H1 (cell line): ENCODE data around the gene ESRP2. TPM values are rescaled to one million over a fixed set of nuclear protein-coding genes. Genes with fewer than 3 reads are reported as not detected.

ENCODE experiments used
- CTCF ChIA-PET: fragments of 300-600 bp; sonication (Branson Sonifier 250); formaldehyde crosslinking; loops from one replicate; lab custom pipeline; 2021; ENCODE audit not compliant: partially characterized antibody; lab: Charles Lee
- POLR2A ChIA-PET: fragments of 300-600 bp; sonication (Branson Sonifier 250); formaldehyde crosslinking; loops from one replicate; lab custom pipeline; 2021; ENCODE audit warnings: inconsistent platforms; ENCODE audit not compliant: partially characterized antibody; lab: Charles Lee
- DNase-seq, 2 experiments: peaks; one replicate each; pipeline versions ENCODE4 v3.0.0 to v3.0.0-alpha.2; 2010 to 2022; ENCODE audit warnings: low spot score in 2 of 2, low read depth in 1 of 2, mixed read lengths in 1 of 2
- FAIRE-seq: peaks from 2 replicates; lab custom pipeline; 2011; peaks lifted over from hg19 to GRCh38; lab: Jason Lieb, UNC
- H2AFZ ChIP-seq: 2 replicates; pipeline ENCODE4 v1.8.1; 2012; ENCODE audit warnings: low read length, inconsistent platforms
- H2AK5ac ChIP-seq: 2 replicates; pipeline ENCODE4 v1.6.1; 2013; ENCODE audit warnings: low read depth, low read length
- H2BK120ac ChIP-seq: replicated peaks from 2 replicates; pipeline ENCODE3; 2013; ENCODE audit warnings: low read depth, low read length, inconsistent platforms
- H2BK12ac ChIP-seq: 2 replicates; pipeline ENCODE4 v1.6.1; 2013; ENCODE audit warnings: low read depth, low read length
- H2BK15ac ChIP-seq: 2 replicates; pipeline ENCODE4 v1.6.1; 2013; ENCODE audit warnings: low read length
- H2BK20ac ChIP-seq: 2 replicates; pipeline ENCODE4 v1.6.1; 2013; ENCODE audit warnings: low read length
- H2BK5ac ChIP-seq: 2 replicates; pipeline ENCODE4 v1.6.1; 2013; ENCODE audit warnings: low read depth, low read length
- H3K14ac ChIP-seq: 2 replicates; pipeline ENCODE4 v1.6.1; 2013; ENCODE audit warnings: inconsistent platforms; ENCODE audit not compliant: insufficient read length
- H3K18ac ChIP-seq: 2 replicates; pipeline ENCODE4 v1.6.1; 2013; ENCODE audit warnings: low read length; ENCODE audit errors: extremely low read depth
- H3K23ac ChIP-seq: 2 replicates; pipeline ENCODE4 v1.6.1; 2013; ENCODE audit warnings: inconsistent platforms; ENCODE audit not compliant: insufficient read length
- H3K23me2 ChIP-seq: 2 replicates; pipeline ENCODE4 v1.6.1; 2013; ENCODE audit warnings: low read depth, low read length
- H3K27ac ChIP-seq: 2 replicates; pipeline ENCODE4 v1.6.1; 2011; ENCODE audit warnings: low read depth, low read length, inconsistent platforms
- H3K27me3 ChIP-seq, 4 experiments: replicated peaks in 1 of 4; 1 replicate in 1 of 4; 2 replicates in 3 of 4; pipeline versions ENCODE4 v1.6.1 to v1.8.1; 2011 to 2013; ENCODE audit warnings: low read length in 3 of 4, mild to moderate bottlenecking in 3 of 4, inconsistent platforms in 2 of 4, mixed read lengths in 2 of 4, moderate library complexity in 1 of 4; ENCODE audit not compliant: control insufficient read depth in 3 of 4, insufficient read depth in 3 of 4; ENCODE audit errors: extremely low read depth in 1 of 4
- H3K36me3 ChIP-seq, 4 experiments: 2 replicates each; pipeline versions ENCODE4 v1.6.1 to v1.8.1; 2011 to 2013; ENCODE audit warnings: mild to moderate bottlenecking in 4 of 4, low read length in 3 of 4, moderate library complexity in 2 of 4, control low read depth in 1 of 4, inconsistent platforms in 1 of 4; ENCODE audit not compliant: insufficient read depth in 4 of 4, control insufficient read depth in 2 of 4
- H3K4ac ChIP-seq: replicated peaks from 2 replicates; pipeline ENCODE3; 2013; ENCODE audit warnings: low read length, low read depth, mixed read lengths, inconsistent platforms; ENCODE audit not compliant: insufficient read length
- H3K4me1 ChIP-seq, 4 experiments: replicated peaks in 1 of 4; 1 replicate in 1 of 4; 2 replicates in 3 of 4; pipeline versions ENCODE4 v1.6.1 to v1.8.1; 2011 to 2013; ENCODE audit warnings: low read length in 3 of 4, inconsistent platforms in 2 of 4, mixed read lengths in 1 of 4; ENCODE audit not compliant: insufficient read depth in 4 of 4, control insufficient read depth in 3 of 4
- H3K4me2 ChIP-seq, 2 experiments: 2 replicates each; pipeline versions ENCODE4 v1.6.1 to v1.8.1; 2011 to 2013; ENCODE audit warnings: low read depth in 2 of 2, low read length in 2 of 2, control low read depth in 1 of 2, inconsistent platforms in 1 of 2, mild to moderate bottlenecking in 1 of 2; ENCODE audit not compliant: insufficient read depth in 1 of 2
- H3K4me3 ChIP-seq, 4 experiments: fragments of 200-600, 300-600 bp in 1 of 4; sonication (generic), shearing (Covaris generic), sonication (Bioruptor Twin) in 1 of 4; 2 replicates each; pipeline versions ENCODE4 v1.5.1 to v1.8.1; 2011 to 2016; ENCODE audit warnings: low read length in 4 of 4, low read depth in 3 of 4, control low read depth in 2 of 4, inconsistent platforms in 2 of 4, mild to moderate bottlenecking in 2 of 4, mixed read lengths in 1 of 4, moderate library complexity in 1 of 4; ENCODE audit not compliant: insufficient read depth in 2 of 4; ENCODE audit errors: extremely low read depth in 1 of 4
- H3K56ac ChIP-seq: replicated peaks from 2 replicates; pipeline ENCODE3; 2013; ENCODE audit warnings: low read depth, mild to moderate bottlenecking, mixed read lengths, low read length, inconsistent platforms; ENCODE audit not compliant: insufficient read length
- H3K79me1 ChIP-seq: 2 replicates; pipeline ENCODE4 v1.6.1; 2013; ENCODE audit warnings: low read depth, low read length, control low read depth
- H3K79me2 ChIP-seq, 2 experiments: 2 replicates each; pipeline versions ENCODE4 v1.6.1 to v1.8.1; 2012 to 2013; ENCODE audit warnings: low read length in 2 of 2, mild to moderate bottlenecking in 2 of 2, inconsistent platforms in 1 of 2; ENCODE audit not compliant: insufficient read depth in 2 of 2, control insufficient read depth in 1 of 2
- H3K9ac ChIP-seq, 4 experiments: replicated peaks in 1 of 4; 1 replicate in 1 of 4; 2 replicates in 3 of 4; pipeline versions ENCODE4 v1.6.1 to v1.8.1; 2011 to 2013; ENCODE audit warnings: low read depth in 3 of 4, low read length in 3 of 4, control low read depth in 2 of 4, mild to moderate bottlenecking in 2 of 4, moderate library complexity in 2 of 4, inconsistent platforms in 1 of 4; ENCODE audit errors: extremely low read depth in 1 of 4
- H3K9me3 ChIP-seq, 2 experiments: 2 replicates each; pipeline versions ENCODE4 v1.6.1 to v1.8.1; 2012 to 2013; ENCODE audit warnings: mild to moderate bottlenecking in 2 of 2, moderate library complexity in 2 of 2, control low read depth in 1 of 2, inconsistent platforms in 1 of 2, low read depth in 1 of 2, low read length in 1 of 2, mixed read lengths in 1 of 2; ENCODE audit not compliant: insufficient read depth in 2 of 2
- H4K20me1 ChIP-seq, 2 experiments: replicated peaks in 1 of 2; 2 replicates each; pipeline versions ENCODE3 to v1.8.1; 2011 to 2013; ENCODE audit warnings: inconsistent platforms in 2 of 2, low read length in 2 of 2, mild to moderate bottlenecking in 1 of 2; ENCODE audit not compliant: insufficient read depth in 2 of 2, control insufficient read depth in 1 of 2
- H4K5ac ChIP-seq: 2 replicates; pipeline ENCODE4 v1.6.1; 2013; ENCODE audit warnings: low read length, low read depth, mixed read lengths, inconsistent platforms; ENCODE audit not compliant: insufficient read length
- H4K8ac ChIP-seq: 2 replicates; pipeline ENCODE4 v1.8.0; 2013; ENCODE audit warnings: mild to moderate bottlenecking, moderate library complexity, low read length, inconsistent platforms; ENCODE audit not compliant: insufficient read depth; ENCODE audit errors: extremely low read depth
- H4K91ac ChIP-seq: replicated peaks from 2 replicates; pipeline ENCODE3; 2013; ENCODE audit warnings: low read length, mixed read lengths, inconsistent platforms; ENCODE audit not compliant: insufficient read length
- CBX8 ChIP-seq: fragments of 300-800, 300-1000 bp; sonication (generic); IDR thresholded peaks from 2 replicates; pipeline ENCODE4 v1.7.1; 2016; ENCODE audit warnings: low read depth, low read length, borderline replicate concordance
- CHD1 ChIP-seq: IDR thresholded peaks from 2 replicates; pipeline ENCODE4 v1.6.1; 2012; ENCODE audit warnings: low read depth, low read length, improper control_type of control experiment
- GABPA ChIP-seq: IDR thresholded peaks from 2 replicates; pipeline ENCODE4 v1.6.1; 2011; ENCODE audit warnings: mild to moderate bottlenecking, low read length, moderate library complexity, borderline replicate concordance; ENCODE audit not compliant: insufficient read depth
- KDM5A ChIP-seq: fragments of 200-600 bp; IDR thresholded peaks from 2 replicates; pipeline ENCODE4 v1.7.1; 2012; ENCODE audit warnings: mild to moderate bottlenecking, low read length, inconsistent platforms, mixed read lengths
- NRF1 ChIP-seq: IDR thresholded peaks from 2 replicates; pipeline ENCODE4 v1.6.1; 2011; ENCODE audit warnings: mild to moderate bottlenecking, low read depth, low read length, improper control_type of control experiment
- POU5F1 ChIP-seq: IDR thresholded peaks from 2 replicates; pipeline ENCODE4 v1.6.1; 2011; ENCODE audit warnings: low read depth, mild to moderate bottlenecking, low read length, moderate library complexity
- RFX5 ChIP-seq: IDR thresholded peaks from 2 replicates; pipeline ENCODE4 v1.6.1; 2011; ENCODE audit warnings: low read depth, low read length, improper control_type of control experiment, borderline replicate concordance
- RXRA ChIP-seq: IDR thresholded peaks from 2 replicates; pipeline ENCODE4 v1.6.1; 2011; ENCODE audit warnings: low read depth, mild to moderate bottlenecking, low read length, moderate library complexity; ENCODE audit not compliant: insufficient read depth
- SIN3A ChIP-seq, 2 experiments: IDR thresholded peaks in 1 of 2; conservative IDR thresholded peaks in 1 of 2; 2 replicates each; pipeline ENCODE4 v1.6.1; 2011 to 2012; ENCODE audit warnings: low read length in 2 of 2, improper control_type of control experiment in 1 of 2, low read depth in 1 of 2, mild to moderate bottlenecking in 1 of 2
- SIRT6 ChIP-seq: IDR thresholded peaks from one replicate; pipeline ENCODE4 v1.7.1; 2012; ENCODE audit warnings: low read length, inconsistent platforms
- SIX5 ChIP-seq: IDR thresholded peaks from 2 replicates; pipeline ENCODE4 v1.6.1; 2011; ENCODE audit warnings: mild to moderate bottlenecking, low read depth, low read length
- SP4 ChIP-seq: IDR thresholded peaks from 2 replicates; pipeline ENCODE4 v1.6.1; 2012; ENCODE audit warnings: low read length, inconsistent platforms
- TAF7 ChIP-seq: optimal IDR thresholded peaks from 2 replicates; pipeline ENCODE3; 2011; ENCODE audit warnings: low read depth, mild to moderate bottlenecking, inconsistent platforms, low read length, moderate library complexity, borderline replicate concordance
- TEAD4 ChIP-seq: IDR thresholded peaks from 2 replicates; pipeline ENCODE4 v1.6.1; 2012; ENCODE audit warnings: low read depth, low read length, inconsistent platforms, mixed read lengths
- YY1 ChIP-seq: IDR thresholded peaks from 2 replicates; pipeline ENCODE4 v1.6.1; 2011; ENCODE audit warnings: low read depth, mild to moderate bottlenecking, low read length
- WGBS, 2 experiments: shearing (Covaris generic) in 1 of 2; methylation state at CpG; one replicate each; pipeline versions ENCODE4 v1.1.6 to v1.1.7; 2013 to 2015; ENCODE audit warnings: low lambda C conversion rate in 2 of 2, mixed read lengths in 2 of 2, inconsistent platforms in 1 of 2, low coverage in 1 of 2, missing lambda C conversion rate in 1 of 2; ENCODE audit not compliant: insufficient replicate concordance in 2 of 2, insufficient coverage in 1 of 2, insufficient read length in 1 of 2; ENCODE audit errors: extremely low coverage in 1 of 2, missing lambda C conversion rate in 1 of 2; 5-methylcytosine and 5-hydroxymethylcytosine counted together
- polyA plus RNA-seq, 7 experiments: library from polyadenylated mRNA; depleted of rRNA in 3 of 7; stranded (reverse) in 5 of 7; unstranded in 2 of 7; fragments of >200 nt in 5 of 7; fragments of 200-250 nt in 2 of 7; gene quantifications; 1 replicate in 5 of 7; 2 replicates in 1 of 7; 4 replicates in 1 of 7; pipeline versions ENCODE4 v1.2.1 to v1.2.3, GENCODE V29; 2011 to 2013; ENCODE audit warnings: missing spikeins in 2 of 7, mixed read lengths in 2 of 7
- total RNA-seq: library from RNA; stranded (reverse); fragmentation: NEBNext Ultra II Directional; extraction: Animal tissue kit (Norgen Biotek cat#: 25700); gene quantifications from 2 replicates; pipeline ENCODE4 v1.2.1, GENCODE V29; 2021

ESRP2 gene
- total and polyA plus RNA-seq, 2 of the 8 experiments (the other 6 are each of a cell fraction or from before 2014, with no cell fraction given): 35.1 to 45.8 TPM

- H2BK12ac ChIP-seq: no peak overlapping the region
- no peak overlapping the region for H3K14ac ChIP-seq
- no peaks in the 10 kb centered on the region for H3K27me3 ChIP-seq
- no peak overlapping the region for H3K9ac ChIP-seq
- FAIRE-seq (no peak), DNase-seq (no peak)
- H3K4ac ChIP-seq: no peak overlapping the region
- H3K4me2 ChIP-seq: no peak overlapping the region
- no peak overlapping the region for H2BK120ac ChIP-seq
- TF ChIP-seq RXRA (no peak), SIRT6 (no peak), GABPA (no peak), YY1 (no peak), SIX5 (no peak), KDM5A (no peak), CBX8 (no peak), TEAD4 (no peak), RFX5 (no peak), TAF7 (no peak), SIN3A (conservative IDR thresholded peaks at IDR 0.05 in 1 of 2, IDR thresholded peaks at IDR 0.05 in 1 of 2; ENCODE audit: low read depth in 1 of 2, low read length in 2 of 2) (no peak), CHD1 (no peak), NRF1 (no peak), SP4 (no peak), POU5F1 (no peak)
- H2BK15ac ChIP-seq: no peak overlapping the region
- no peak overlapping the region for H2AFZ ChIP-seq
- H3K23ac ChIP-seq: no peak overlapping the region
- H4K8ac ChIP-seq: no peak overlapping the region; the same call in 1 of the 2 replicates
- CTCF ChIA-PET: interaction anchor here (0.6 to 5.6 kb wide), 34 partner anchors 10 to 236 kb away, joined by 3 to 68 read pairs (median 3); partner anchors contain the start of genes DPEP2NB and NFATC3
- POLR2A ChIA-PET: interaction anchor here (0.7 to 4.4 kb wide), 7 partner anchors 15 to 207 kb away, joined by 3 to 20 read pairs (median 4); partner anchors contain the start of genes DUS2 and NFATC3
- H3K4me1 ChIP-seq: peaks cover 0 to 19% (median 12%) of the 10 kb centered on the region in 4 experiments; a peak in 5 of 7 replicates
- H3K79me1 ChIP-seq: peaks cover 5% of the 10 kb centered on the region; the same call in 1 of the 2 replicates
- peaks cover 21 to 33% of the 10 kb centered on the region in 2 experiments for H4K20me1 ChIP-seq
- peaks cover 9 to 40% (median 29%) of the 10 kb centered on the region in 4 experiments for H3K36me3 ChIP-seq
- peaks cover 5 to 19% of the 10 kb centered on the region in 2 experiments for H3K79me2 ChIP-seq
- no peak overlapping the region for H4K91ac ChIP-seq
- no peak overlapping the region for H3K56ac ChIP-seq
- no peak overlapping the region for H2AK5ac ChIP-seq
- H3K23me2 ChIP-seq: peaks cover 5% of the 10 kb centered on the region
- no peak overlapping the region for H3K4me3 ChIP-seq
- no peak overlapping the region for H4K5ac ChIP-seq
- no peak overlapping the region for H2BK20ac ChIP-seq
- H3K27ac ChIP-seq: no peak overlapping the region
- no peak overlapping the region for H3K18ac ChIP-seq
- H3K9me3 ChIP-seq: no peaks in the 10 kb centered on the region
- WGBS, 2 experiments: 94% methylated on average over 7 of the region's 9 CpGs; no CpG with 5 or more reads in 1 of the 2 experiments
- H2BK5ac ChIP-seq: no peak overlapping the region
Measured at GRCh38 chr16:68230176-68230571, 5.8 kb downstream of the ESRP2 start.
